Lower lobe of right lung (tissue), 2 donors: ENCODE data around the gene COL1A2. TPM values are rescaled to one million over a fixed set of nuclear protein-coding genes. Genes with fewer than 3 reads are reported as not detected.

ENCODE experiments used
- ATAC-seq, 2 donors: fragments of 200-7000 bp; cut with Tn5 transposase; one replicate each; pipeline ENCODE4 v1.9.1; 2020 to 2022; ENCODE audit warnings: mild to moderate bottlenecking in 2 of 2, moderate library complexity in 2 of 2
- DNase-seq: peaks from one replicate; pipeline ENCODE4 v3.0.0-alpha.2; 2020
- H3K27ac ChIP-seq: fragments of 200-600 bp; one replicate; pipeline ENCODE4 v1.8.0; 2022
- H3K27me3 ChIP-seq: fragments of 200-600 bp; one replicate; pipeline ENCODE4 v1.8.0; 2022; ENCODE audit warnings: low read depth
- H3K36me3 ChIP-seq: fragments of 200-600 bp; one replicate; pipeline ENCODE4 v1.8.0; 2022; ENCODE audit warnings: mild to moderate bottlenecking
- H3K4me1 ChIP-seq: fragments of 200-600 bp; one replicate; pipeline ENCODE4 v1.8.0; 2022
- H3K4me3 ChIP-seq: fragments of 200-600 bp; one replicate; pipeline ENCODE4 v1.8.0; 2022; ENCODE audit warnings: mild to moderate bottlenecking
- H3K9me3 ChIP-seq: fragments of 200-600 bp; one replicate; pipeline ENCODE4 v1.8.0; 2022
- intact Hi-C: fragments of 100-400 bp; cut with DNase I; formaldehyde crosslinking; loops from one replicate; pipeline ENCODE4 v1.11.0; 2022
- total RNA-seq: library from RNA; stranded (reverse); fragmentation: NEBNext Ultra II Directional; extraction: Animal tissue kit (Norgen Biotek cat#: 25700); gene quantifications from one replicate; pipeline ENCODE4 v1.2.1, GENCODE V29; 2021
- TF ChIP-seq, protein P1 (sequence below): fragments of 200-600 bp; IDR thresholded peaks from one replicate; pipeline ENCODE4 v1.8.0; 2022; ENCODE audit warnings: antibody characterized with exemption, mild to moderate bottlenecking
- donor health status: DM: no; HTN: yes; CAD: no; lungs with severe emphysema.

The COL1A2 gene
- total RNA-seq, 1 donor from 2014 or later: 252 TPM

DNA sequence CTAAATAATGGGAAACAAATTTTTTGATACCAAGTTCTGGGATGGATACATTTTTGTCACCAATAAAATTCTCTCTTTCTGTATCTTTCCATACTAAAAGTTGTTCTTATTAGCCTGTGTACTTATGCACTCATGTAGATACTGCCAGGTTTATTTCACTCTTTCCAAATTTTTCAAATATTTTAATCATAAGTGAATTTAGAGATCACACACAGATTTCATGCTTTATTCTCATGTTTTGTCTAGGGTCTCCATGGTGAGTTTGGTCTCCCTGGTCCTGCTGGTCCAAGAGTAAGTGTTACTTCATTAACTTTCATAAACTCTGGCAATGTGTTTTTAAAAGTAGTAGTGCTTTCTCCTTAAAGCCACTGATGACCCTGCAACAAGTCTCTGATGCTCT lies 20.3 kb downstream of the COL1A2 start:
- Histone ChIP-seq H3K4me1 (peaks cover 5% of the 10 kb centered on the region), H3K27ac (no peak overlapping the region), H3K36me3 (peaks cover 74% of the 10 kb centered on the region), H3K27me3 (no peaks in the 10 kb centered on the region), H3K9me3 (no peaks in the 10 kb centered on the region), H3K4me3 (no peak overlapping the region)
- DNase-seq: no peak
- TF ChIP-seq, protein P1, sequence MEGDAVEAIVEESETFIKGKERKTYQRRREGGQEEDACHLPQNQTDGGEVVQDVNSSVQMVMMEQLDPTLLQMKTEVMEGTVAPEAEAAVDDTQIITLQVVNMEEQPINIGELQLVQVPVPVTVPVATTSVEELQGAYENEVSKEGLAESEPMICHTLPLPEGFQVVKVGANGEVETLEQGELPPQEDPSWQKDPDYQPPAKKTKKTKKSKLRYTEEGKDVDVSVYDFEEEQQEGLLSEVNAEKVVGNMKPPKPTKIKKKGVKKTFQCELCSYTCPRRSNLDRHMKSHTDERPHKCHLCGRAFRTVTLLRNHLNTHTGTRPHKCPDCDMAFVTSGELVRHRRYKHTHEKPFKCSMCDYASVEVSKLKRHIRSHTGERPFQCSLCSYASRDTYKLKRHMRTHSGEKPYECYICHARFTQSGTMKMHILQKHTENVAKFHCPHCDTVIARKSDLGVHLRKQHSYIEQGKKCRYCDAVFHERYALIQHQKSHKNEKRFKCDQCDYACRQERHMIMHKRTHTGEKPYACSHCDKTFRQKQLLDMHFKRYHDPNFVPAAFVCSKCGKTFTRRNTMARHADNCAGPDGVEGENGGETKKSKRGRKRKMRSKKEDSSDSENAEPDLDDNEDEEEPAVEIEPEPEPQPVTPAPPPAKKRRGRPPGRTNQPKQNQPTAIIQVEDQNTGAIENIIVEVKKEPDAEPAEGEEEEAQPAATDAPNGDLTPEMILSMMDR: no peak
- ATAC-seq: no peak
- intact Hi-C loops: no loop called here

DNA sequence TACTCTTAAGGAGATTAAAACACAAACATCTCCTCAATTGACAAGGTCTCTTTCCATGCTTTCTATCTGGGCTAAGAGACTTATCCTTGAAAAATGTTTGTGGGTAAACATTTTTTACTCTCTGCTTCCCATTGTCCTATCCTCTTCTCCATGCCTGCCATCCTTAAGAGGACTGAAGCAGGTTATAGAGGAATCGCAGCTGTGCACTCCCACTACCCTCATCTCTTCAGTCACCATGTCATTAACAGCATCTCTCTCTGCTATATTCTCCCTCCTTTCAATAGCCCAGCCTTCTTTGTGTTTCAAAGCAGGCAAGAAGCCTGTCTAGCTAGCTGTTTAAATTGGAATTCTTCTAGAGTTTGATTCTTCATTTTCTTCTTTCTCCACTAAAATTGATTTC lies 22.6 kb downstream of the COL1A2 start:
- TF ChIP-seq, protein P1: no peak
- Histone ChIP-seq H3K9me3 (no peaks in the 10 kb centered on the region), H3K36me3 (peaks cover 57% of the 10 kb centered on the region), H3K4me1 (peaks cover 5% of the 10 kb centered on the region), H3K27me3 (no peaks in the 10 kb centered on the region), H3K4me3 (no peak overlapping the region), H3K27ac (no peak overlapping the region)
- no peak for DNase-seq
- no peak for ATAC-seq
- intact Hi-C loops: no loop called here

DNA sequence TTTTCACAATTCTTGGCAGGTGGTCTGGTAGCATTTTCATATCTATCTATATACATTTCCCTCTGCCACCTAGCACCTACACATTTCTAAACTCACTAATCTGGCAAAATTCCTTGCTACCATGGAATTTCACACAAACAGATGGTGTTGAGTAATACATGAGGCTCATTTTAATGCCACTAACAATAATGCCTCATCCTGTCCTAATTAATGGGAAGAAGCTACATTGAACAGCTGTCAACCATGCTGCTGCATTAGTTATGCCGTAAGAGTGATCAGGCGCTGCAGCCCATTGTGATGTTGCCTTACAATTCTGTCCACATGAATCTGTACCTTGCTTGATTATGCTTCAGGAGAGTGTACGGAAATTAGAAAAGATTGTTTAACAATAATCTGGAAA lies 23.2 kb downstream of the COL1A2 start:
- Histone ChIP-seq H3K4me1 (no peaks in the 10 kb centered on the region), H3K9me3 (no peaks in the 10 kb centered on the region), H3K27ac (no peak overlapping the region), H3K36me3 (peaks cover 51% of the 10 kb centered on the region), H3K4me3 (no peak overlapping the region), H3K27me3 (no peaks in the 10 kb centered on the region)
- intact Hi-C loops: no loop called here
- TF ChIP-seq, protein P1: no peak
- DNase-seq: no peak
- no peak for ATAC-seq

DNA sequence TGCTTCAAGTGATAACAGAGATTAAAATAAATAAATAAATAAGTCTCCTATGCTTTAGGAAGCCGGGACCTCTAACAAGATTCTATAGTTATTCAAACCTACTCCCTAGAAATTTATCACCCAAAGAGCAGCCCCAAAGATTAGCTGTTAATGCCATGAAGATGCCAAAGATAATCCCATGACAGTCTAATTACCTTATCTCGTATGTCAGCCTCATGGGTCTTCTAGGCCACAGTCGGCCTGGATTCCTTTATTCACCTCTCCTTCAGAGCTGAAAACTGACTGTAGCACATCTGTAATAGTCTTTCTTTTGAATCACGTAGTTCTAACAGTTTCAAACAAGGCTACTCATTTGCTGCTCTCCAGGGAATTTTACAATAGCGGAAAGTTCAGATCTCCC lies 24.2 kb downstream of the COL1A2 start:
- DNase-seq (no peak), ATAC-seq (no peak)
- no peaks in the 10 kb centered on the region for H3K4me1 ChIP-seq
- TF ChIP-seq, protein P1: no peak
- H3K9me3 ChIP-seq: no peaks in the 10 kb centered on the region
- intact Hi-C loops: no loop called here
- no peaks in the 10 kb centered on the region for H3K27me3 ChIP-seq
- no peak overlapping the region for H3K4me3 ChIP-seq
- no peak overlapping the region for H3K27ac ChIP-seq
- H3K36me3 ChIP-seq: peaks cover 45% of the 10 kb centered on the region

DNA sequence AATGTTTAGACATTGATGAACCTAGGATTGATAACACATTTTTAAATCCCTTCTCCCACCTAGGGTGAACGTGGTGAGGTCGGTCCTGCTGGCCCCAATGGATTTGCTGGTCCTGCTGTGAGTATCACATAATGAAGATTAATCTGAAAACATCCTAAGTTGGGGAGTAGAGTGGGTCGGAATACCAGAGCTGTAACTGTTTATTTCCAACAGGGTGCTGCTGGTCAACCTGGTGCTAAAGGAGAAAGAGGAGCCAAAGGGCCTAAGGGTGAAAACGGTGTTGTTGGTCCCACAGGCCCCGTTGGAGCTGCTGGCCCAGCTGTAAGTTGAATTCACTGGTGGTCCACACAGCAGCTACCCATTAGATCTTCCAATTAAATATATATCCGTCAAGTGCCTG lies 25.6 kb downstream of the COL1A2 start:
- H3K9me3 ChIP-seq: no peaks in the 10 kb centered on the region
- TF ChIP-seq, protein P1: no peak
- no peak overlapping the region for H3K27ac ChIP-seq
- no peaks in the 10 kb centered on the region for H3K4me1 ChIP-seq
- ATAC-seq (no peak), DNase-seq (no peak)
- no peaks in the 10 kb centered on the region for H3K27me3 ChIP-seq
- no peak overlapping the region for H3K4me3 ChIP-seq
- peaks cover 57% of the 10 kb centered on the region for H3K36me3 ChIP-seq
- intact Hi-C loops: no loop called here

DNA sequence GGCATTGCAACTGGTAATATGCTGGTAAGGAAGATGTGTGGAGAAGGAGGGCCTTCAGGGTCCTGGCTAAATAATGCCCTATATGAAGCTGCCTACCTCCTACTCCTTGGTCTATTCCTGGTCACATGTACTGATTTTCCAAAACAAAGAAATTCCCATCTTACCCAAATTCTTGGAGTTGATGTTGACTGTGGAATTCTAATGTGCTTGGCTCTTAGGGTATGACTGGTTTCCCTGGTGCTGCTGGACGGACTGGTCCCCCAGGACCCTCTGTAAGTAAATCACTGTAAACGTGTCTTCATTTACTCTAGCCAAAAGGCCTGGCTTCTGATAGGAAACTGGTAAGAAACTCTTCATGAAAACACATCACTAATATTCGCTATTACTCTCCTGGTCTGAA lies 27.0 kb downstream of the COL1A2 start:
- Histone ChIP-seq H3K4me1 (no peaks in the 10 kb centered on the region), H3K27ac (no peak overlapping the region), H3K27me3 (no peaks in the 10 kb centered on the region), H3K9me3 (no peaks in the 10 kb centered on the region), H3K4me3 (no peak overlapping the region), H3K36me3 (peaks cover 62% of the 10 kb centered on the region)
- no peak for ATAC-seq
- intact Hi-C loops: no loop called here
- TF ChIP-seq, protein P1: no peak
- no peak for DNase-seq
